Kidney tubule cell (primary cell): ENCODE data around the gene AJAP1.
"Not testable (repeated sequence)": the region's sequence is repeated elsewhere in the genome, so short reads cannot be mapped to it uniquely, and the experiment has no call there.

Source experiments
- DNase-seq: peaks from one replicate; pipeline ENCODE4 v3.0.0-alpha.2; 2018; ENCODE audit warnings: low spot score

AJAP1 gene

DNA sequence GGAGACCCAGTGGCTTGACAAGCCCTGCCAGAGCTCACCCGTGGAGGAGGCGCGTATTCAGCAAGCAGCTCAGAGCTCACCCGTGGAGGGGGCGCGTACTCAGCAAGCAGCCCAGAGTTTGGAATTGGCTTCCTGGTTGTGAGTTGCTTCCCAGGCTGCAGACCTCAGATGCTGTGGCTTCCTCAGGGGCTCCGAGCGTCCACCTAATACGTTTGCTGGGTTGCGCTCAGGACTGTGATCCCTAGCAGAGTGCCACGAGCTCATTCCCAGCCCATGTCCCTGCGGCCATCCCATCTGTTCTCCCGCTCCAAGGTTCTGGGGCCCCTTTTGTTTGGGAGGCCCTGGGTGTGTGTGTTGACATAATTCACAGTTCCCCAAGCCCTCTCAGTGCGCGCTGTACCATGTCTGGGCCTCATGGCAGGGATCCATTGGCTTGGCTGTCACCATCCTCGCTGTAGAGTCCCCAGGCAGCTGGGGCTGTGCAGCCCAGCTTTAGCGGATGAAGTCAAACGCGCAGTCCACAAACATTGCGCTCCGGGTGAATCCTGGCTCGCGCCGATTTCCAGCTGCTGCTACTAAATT, 3.6 kb downstream of the AJAP1 start:
- no peak for DNase-seq

- no peak for DNase-seq
Observed at GRCh38 chr1:4658643-4659628, 4.5 kb downstream of the AJAP1 start.

- DNase-seq: no peak
Observed at GRCh38 chr1:4660917-4661594, 6.6 kb downstream of the AJAP1 start.

- no peak for DNase-seq
Observed at GRCh38 chr1:4661595-4661917, 7.1 kb downstream of the AJAP1 start.

GRCh38 chr1:4662168-4662567, 7.8 kb downstream of the AJAP1 start:
- no peak for DNase-seq

DNA sequence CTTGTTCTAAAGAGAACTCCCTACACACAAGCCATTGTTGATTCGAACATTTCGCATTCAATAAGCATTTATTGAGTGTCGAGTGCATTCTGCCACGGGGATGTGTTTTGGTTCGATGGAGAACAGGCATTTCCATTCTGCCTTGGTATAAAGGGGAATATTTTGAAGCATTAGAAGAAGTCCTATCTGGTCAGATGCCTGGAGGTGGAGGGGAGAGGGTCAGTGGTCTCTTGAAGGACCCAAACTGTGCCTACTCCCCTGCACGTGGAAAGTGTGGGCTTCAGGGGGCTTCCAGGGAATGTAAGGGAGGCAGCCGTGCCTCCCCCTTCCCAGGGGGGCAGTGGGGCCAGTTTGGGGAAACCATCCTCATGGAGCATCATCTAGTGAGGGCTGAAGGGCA, 8.3 kb downstream of the AJAP1 start:
- no peak for DNase-seq

GRCh38 chr1:4664095-4664494, 9.7 kb downstream of the AJAP1 start:
- no peak for DNase-seq

- no peak for DNase-seq
Observed at GRCh38 chr1:4664606-4665005, 10.2 kb downstream of the AJAP1 start.

GRCh38 chr1:4665456-4665855, 11.0 kb downstream of the AJAP1 start:
- DNase-seq: no peak

DNA sequence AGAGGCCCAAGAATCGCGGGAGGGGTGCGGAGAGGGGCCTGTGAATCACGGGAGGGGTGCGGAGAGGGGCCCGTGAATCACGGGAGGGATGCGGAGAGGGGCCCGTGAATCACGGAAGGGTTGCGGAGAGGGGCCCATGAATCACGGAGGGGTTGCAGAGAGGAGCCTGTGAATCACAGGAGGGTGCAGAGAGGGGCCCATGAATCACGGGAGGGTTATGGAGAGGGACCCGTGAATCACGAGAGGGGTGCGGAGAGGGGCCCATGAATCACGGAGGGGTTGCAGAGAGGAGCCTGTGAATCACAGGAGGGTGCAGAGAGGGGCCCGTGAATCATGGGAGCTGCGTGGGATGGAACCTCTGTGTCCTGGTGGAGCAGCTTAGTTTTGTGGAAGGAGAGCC, 12.3 kb downstream of the AJAP1 start:
- DNase-seq: not testable (repeated sequence)

DNA sequence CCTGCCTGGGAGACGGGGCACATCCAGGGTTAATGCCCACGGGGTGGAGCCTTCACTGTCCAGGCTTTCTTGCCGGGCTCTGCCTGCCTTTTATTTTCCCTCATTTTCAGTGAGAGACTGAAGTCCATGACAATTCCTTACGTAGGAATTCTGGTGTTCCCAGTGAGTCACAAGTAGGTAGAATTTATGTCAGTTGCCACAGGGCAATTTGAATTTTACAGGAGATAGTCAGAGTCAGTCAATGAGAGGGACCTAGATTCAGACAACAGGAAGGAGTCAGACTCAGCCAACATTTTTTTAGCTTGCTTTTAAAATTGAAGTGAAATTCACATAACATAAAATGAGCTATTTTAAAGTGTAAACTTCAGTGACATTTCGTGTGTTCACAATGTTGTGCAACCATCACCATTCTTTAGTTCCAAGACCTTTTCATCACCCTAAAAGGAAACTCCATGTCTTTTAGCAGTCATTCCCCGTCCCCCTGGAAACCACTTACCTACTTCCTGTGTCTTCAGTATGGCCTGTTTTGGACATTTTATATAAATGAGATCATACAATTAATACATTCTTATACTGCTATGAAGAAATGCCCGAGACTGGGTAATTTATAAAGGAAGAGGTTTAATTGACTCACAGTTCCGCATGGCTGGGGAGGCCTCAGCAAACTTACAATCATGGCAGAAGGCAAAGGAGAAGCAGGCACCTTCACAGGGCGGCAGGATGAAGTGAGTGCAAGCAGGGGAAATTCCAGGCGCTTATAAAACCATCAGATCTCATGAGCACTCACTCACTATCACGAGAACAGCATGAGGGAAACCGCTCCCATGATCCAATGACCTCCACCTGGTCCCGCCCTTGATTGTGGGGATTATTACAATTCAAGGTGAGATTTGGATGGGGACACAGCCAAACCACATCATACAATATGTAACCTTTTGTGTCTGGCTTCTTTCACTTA, 14.6 kb downstream of the AJAP1 start:
- peak; percentile 88 for DNase-seq

DNA sequence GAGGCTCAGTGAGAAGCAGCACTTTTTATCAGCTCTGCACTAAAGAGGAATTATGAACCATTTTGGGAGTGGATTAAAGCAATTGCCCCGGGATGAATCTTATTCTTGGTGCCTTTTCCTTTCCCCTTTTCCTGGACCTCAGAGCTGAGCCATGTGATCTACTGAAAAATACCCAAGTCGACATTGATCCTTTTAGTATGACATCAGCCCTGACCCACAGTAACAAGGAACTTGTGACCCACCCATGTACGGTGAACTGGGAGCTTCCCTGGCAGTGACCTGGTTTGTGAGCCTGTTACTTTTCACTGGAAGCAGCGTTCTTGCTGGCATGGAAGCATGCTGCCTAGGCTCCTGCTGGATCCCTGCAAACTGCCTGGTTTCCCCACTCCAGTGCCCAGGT, 15.9 kb downstream of the AJAP1 start:
- DNase-seq: peak; percentile 38

- no peak for DNase-seq
Observed at GRCh38 chr1:4671828-4672227, 17.4 kb downstream of the AJAP1 start.

DNA sequence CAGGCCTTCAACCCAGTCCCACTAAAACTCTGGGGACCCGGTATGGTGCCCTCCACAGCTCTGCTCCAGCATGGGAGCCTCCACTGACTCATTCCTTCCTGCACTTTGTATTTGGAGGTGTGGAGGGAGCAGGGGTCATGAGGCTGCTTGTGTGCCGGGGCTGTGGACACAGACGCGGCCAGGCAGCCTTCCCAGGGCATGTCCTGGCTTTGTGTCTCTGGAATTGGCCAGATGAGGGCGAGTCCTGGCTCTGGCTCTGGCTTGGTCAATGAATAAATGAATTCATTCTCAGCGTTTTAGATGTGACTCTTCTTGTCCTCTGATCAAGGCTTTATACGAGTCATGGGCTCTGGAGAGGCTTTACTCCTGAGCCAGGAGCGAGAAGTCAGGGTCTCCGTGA, 19.1 kb downstream of the AJAP1 start:
- DNase-seq: peak; percentile 28

GRCh38 chr1:4674117-4674516, 19.7 kb downstream of the AJAP1 start:
- DNase-seq: no peak

- no peak for DNase-seq
Observed at GRCh38 chr1:4674676-4675075, 20.3 kb downstream of the AJAP1 start.

GRCh38 chr1:4675454-4676186, 21.2 kb downstream of the AJAP1 start:
- DNase-seq: no peak

GRCh38 chr1:4676253-4676652, 21.8 kb downstream of the AJAP1 start:
- no peak for DNase-seq

DNA sequence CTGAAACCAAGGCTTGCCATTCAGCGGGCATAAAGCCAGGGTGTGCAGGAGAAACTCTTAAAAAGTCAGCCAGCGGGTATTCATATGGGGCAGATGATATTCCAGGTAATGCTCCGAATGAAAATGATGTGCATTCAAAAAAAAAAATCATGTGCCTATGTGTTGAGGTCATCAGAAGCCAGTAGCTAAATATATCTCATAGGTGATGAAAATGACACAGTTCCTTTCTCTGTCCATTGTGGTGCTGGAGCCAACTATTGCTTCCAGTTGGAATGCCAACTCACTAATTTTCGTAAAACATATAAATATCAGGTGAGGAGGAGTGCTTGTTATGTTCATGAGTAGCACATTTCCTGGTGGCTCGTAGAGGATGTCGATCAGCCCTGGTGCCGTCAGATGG, 23.2 kb downstream of the AJAP1 start:
- DNase-seq: no peak

DNA sequence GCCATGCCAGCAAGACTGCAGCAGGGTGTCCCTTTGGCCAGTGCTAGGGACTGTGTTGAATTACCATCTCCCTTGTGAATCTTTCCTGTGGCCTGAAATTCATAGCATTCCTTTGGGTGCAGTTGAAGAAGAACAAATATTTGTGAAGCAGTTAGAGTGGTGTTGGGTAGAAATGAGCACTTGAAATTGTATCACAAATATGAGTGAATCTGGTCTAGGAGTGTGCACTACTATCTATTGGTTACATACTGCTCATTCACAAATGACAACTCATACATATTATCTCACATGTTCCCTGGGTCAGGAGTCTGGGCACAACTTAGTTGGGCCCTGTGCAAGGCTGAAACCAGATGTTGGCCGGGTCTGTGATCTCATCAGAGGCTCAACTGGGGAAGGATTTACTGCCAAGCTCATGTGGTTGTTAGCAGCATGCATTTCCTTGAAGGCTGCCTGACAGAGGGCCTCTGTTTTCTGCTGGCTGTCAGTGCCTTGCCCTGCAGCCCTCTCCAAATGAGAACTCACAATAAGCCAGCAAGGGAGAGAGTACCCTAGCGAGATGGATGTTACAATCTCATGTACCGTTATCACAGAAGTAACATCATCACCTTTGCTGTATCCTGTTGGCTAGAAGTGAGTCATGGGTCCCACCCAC, 23.8 kb downstream of the AJAP1 start:
- DNase-seq: no peak

- no peak for DNase-seq
Observed at GRCh38 chr1:4681026-4681425, 26.6 kb downstream of the AJAP1 start.
